ENCODE measurements around the gene OR52A1.

DNA sequence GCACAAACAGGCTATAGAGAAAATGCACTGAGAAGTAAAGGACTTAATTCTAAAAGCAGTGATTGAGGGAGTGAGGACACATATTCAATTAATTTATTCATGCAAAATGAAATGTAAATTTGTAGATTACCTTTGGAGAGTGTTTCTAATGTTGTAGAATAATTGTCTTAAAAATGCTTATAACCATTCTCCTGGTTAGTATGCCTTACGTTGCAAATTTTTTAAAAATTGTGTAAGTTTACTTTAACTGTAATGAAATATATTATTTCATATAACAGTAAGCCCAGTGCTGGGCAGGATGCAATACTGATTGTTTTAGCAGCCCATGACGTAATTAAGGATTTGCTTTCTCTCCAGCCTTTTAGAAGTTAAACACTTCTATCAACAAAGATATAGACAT is 58.5 kb downstream of the OR52A1 start:
- no peak for TF ChIP-seq POLR2AphosphoS5 (IDR thresholded peaks at IDR 0.05; ENCODE audit: insufficient read depth, low read depth, low read length)
- TF ChIP-seq, protein P1, sequence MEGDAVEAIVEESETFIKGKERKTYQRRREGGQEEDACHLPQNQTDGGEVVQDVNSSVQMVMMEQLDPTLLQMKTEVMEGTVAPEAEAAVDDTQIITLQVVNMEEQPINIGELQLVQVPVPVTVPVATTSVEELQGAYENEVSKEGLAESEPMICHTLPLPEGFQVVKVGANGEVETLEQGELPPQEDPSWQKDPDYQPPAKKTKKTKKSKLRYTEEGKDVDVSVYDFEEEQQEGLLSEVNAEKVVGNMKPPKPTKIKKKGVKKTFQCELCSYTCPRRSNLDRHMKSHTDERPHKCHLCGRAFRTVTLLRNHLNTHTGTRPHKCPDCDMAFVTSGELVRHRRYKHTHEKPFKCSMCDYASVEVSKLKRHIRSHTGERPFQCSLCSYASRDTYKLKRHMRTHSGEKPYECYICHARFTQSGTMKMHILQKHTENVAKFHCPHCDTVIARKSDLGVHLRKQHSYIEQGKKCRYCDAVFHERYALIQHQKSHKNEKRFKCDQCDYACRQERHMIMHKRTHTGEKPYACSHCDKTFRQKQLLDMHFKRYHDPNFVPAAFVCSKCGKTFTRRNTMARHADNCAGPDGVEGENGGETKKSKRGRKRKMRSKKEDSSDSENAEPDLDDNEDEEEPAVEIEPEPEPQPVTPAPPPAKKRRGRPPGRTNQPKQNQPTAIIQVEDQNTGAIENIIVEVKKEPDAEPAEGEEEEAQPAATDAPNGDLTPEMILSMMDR (IDR thresholded peaks at IDR 0.05; ENCODE audit: extremely low read depth in 1 of 2, insufficient read depth in 1 of 2, low read depth in 1 of 2, low read length in 2 of 2) = no peak
- no peak for TF ChIP-seq EZH2 (IDR thresholded peaks at IDR 0.05; ENCODE audit: borderline replicate concordance, low read depth, low read length, severe bottlenecking)
- no peak for TF ChIP-seq POLR2A (IDR thresholded peaks at IDR 0.05; ENCODE audit: low read depth, low read length)
- TF ChIP-seq, protein P2, sequence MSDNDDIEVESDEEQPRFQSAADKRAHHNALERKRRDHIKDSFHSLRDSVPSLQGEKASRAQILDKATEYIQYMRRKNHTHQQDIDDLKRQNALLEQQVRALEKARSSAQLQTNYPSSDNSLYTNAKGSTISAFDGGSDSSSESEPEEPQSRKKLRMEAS (IDR thresholded peaks at IDR 0.05; ENCODE audit: insufficient read depth, insufficient read length) = no peak

All from endothelial cell of umbilical vein (primary cell).